Measurements from ENCODE around the gene DOP1A. TPM values are rescaled to one million over a fixed set of nuclear protein-coding genes. Genes with fewer than 3 reads are reported as not detected.
A peak's percentile ranks its signal among the peaks of the same experiment; 100 is the strongest.
"Not testable (repeated sequence)": the region's sequence is repeated elsewhere in the genome, so short reads cannot be mapped to it uniquely, and the experiment has no call there.

DOP1A gene
- total RNA-seq, 2 donors from 2014 or later: 25.9 to 26.7 TPM

DNA sequence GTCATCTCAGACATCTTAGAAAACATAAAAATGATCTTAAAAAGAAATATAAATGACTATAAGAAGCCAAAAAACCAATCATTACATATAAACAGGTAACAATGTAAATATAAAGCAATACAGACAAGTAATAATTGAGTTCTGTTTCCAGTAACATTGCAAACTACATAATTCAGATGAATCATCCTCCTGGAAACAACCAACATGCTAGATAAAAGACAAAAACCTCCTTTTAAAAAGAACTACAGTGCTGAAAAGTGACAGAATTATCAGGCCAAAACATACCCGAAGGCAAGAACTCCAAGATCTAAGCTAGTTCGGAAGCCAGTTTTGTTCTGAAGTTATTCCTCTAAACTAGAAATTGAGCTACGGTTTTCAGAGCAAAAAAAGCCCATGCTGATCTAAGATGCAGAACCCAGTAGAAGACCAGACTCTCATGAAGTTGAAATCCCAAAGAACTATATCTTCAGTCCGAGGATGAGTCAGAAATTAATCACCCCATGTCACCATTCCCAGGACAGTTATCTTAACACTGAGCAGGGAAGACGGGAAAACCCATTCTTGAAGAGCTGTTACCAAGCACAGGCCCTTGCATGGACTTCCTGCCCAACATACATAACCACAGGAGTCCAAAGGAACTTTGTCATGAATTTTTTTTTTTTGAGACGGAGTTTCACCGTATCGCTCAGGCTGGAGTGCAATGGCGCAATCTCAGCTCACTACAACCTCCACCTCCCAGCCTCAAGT is 115.8 kb downstream of the DOP1A start:
- TF ChIP-seq, protein P1, sequence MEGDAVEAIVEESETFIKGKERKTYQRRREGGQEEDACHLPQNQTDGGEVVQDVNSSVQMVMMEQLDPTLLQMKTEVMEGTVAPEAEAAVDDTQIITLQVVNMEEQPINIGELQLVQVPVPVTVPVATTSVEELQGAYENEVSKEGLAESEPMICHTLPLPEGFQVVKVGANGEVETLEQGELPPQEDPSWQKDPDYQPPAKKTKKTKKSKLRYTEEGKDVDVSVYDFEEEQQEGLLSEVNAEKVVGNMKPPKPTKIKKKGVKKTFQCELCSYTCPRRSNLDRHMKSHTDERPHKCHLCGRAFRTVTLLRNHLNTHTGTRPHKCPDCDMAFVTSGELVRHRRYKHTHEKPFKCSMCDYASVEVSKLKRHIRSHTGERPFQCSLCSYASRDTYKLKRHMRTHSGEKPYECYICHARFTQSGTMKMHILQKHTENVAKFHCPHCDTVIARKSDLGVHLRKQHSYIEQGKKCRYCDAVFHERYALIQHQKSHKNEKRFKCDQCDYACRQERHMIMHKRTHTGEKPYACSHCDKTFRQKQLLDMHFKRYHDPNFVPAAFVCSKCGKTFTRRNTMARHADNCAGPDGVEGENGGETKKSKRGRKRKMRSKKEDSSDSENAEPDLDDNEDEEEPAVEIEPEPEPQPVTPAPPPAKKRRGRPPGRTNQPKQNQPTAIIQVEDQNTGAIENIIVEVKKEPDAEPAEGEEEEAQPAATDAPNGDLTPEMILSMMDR (IDR thresholded peaks at IDR 0.05): no peak
- TF ChIP-seq POLR2A (IDR thresholded peaks at IDR 0.05): no peak
- DNase-seq (peak in 1 of 4 donors; percentile 10), ATAC-seq (peak; percentile 33)
- Histone ChIP-seq H3K27me3 (no peaks in the 10 kb centered on the region), H3K9me3 (no peaks in the 10 kb centered on the region), H3K36me3 (replicated peaks in 1 of 2; ENCODE audit: insufficient read depth in 1 of 2, low read depth in 2 of 2) (peaks cover 4 to 21% of the 10 kb centered on the region in 2 donors), H3K4me1 (peaks cover 14% of the 10 kb centered on the region), H3K27ac (no peak overlapping the region), H3K4me3 (no peak overlapping the region)
- intact Hi-C loops (cut with DNase I): no loop called here
- 62 to 70% methylated on average over 9 of the region's 9 CpGs for WGBS, 2 donors

- Histone ChIP-seq H3K9me3 (no peaks in the 10 kb centered on the region), H3K27ac (no peak overlapping the region), H3K4me3 (no peak overlapping the region), H3K4me1 (peaks cover 31% of the 10 kb centered on the region), H3K27me3 (no peaks in the 10 kb centered on the region), H3K36me3 (replicated peaks in 1 of 2; ENCODE audit: insufficient read depth in 1 of 2, low read depth in 2 of 2) (peaks cover 4 to 21% of the 10 kb centered on the region in 2 donors)
- DNase-seq (no peak), ATAC-seq (no peak)
- WGBS, 2 donors: 94 to 100% methylated on average over 2 of the region's 2 CpGs
- intact Hi-C loops (cut with DNase I): no loop called here
- TF ChIP-seq, protein P1 (IDR thresholded peaks at IDR 0.05): no peak
- TF ChIP-seq POLR2A (IDR thresholded peaks at IDR 0.05): no peak
Observed at GRCh38 chr6:83185096-83185495, 117.6 kb downstream of the DOP1A start.

GRCh38 chr6:83188501-83188900 is 121.0 kb downstream of the DOP1A start:
- DNase-seq: no peak
- H3K4me3 ChIP-seq: no peak overlapping the region
- no peak for ATAC-seq
- intact Hi-C loops (cut with DNase I): no loop called here
- 12 to 37% methylated on average over 3 of the region's 3 CpGs for WGBS, 2 donors
- H3K4me1 ChIP-seq: peaks cover 30% of the 10 kb centered on the region
- no peaks in the 10 kb centered on the region for H3K27me3 ChIP-seq
- no peak overlapping the region for H3K27ac ChIP-seq
- H3K36me3 ChIP-seq (replicated peaks in 1 of 2; ENCODE audit: insufficient read depth in 1 of 2, low read depth in 2 of 2): peaks cover 4 to 12% of the 10 kb centered on the region in 2 donors
- no peaks in the 10 kb centered on the region for H3K9me3 ChIP-seq
- no peak for TF ChIP-seq POLR2A (IDR thresholded peaks at IDR 0.05)
- TF ChIP-seq, protein P1 (IDR thresholded peaks at IDR 0.05): no peak

DNA sequence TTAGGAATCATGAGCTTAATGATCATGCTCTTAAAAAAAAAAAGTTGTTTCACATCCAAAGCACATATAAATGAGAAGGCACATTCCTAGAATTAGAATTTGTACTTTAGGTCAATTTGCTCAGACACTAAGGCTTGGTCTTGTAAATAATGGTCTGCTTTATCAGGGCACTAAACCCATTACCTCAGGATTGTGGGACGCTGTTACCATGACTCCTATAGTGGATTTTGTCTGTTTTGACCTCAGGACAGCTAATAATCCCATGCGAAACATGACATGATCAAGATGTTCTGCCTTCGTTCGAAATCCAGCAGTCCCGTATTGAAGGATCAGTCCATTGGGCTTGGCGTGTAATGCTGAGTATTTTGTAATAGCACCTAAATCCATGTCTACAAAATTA is 123.2 kb downstream of the DOP1A start:
- WGBS, 2 donors: 29 to 37% methylated on average over 6 of the region's 6 CpGs
- Histone ChIP-seq H3K4me3 (no peak overlapping the region), H3K27ac (peak overlapping the region in 1 of 4 donors; percentile 0), H3K4me1 (peaks cover 38% of the 10 kb centered on the region), H3K9me3 (no peaks in the 10 kb centered on the region), H3K27me3 (no peaks in the 10 kb centered on the region), H3K36me3 (replicated peaks in 1 of 2; ENCODE audit: insufficient read depth in 1 of 2, low read depth in 2 of 2) (peaks cover 0 to 6% of the 10 kb centered on the region in 2 donors)
- intact Hi-C loops (cut with DNase I): no loop called here
- TF ChIP-seq, protein P1 (IDR thresholded peaks at IDR 0.05): no peak
- TF ChIP-seq POLR2A (IDR thresholded peaks at IDR 0.05): no peak
- ATAC-seq: no peak
- no peak for DNase-seq

- Histone ChIP-seq H3K4me1 (peaks cover 38% of the 10 kb centered on the region), H3K27ac (peak overlapping the region in 2 of 4 donors; percentile 92 to 95), H3K4me3 (peak overlapping the region; percentile 72 to 78)
- ATAC-seq; H3K36me3 ChIP-seq (replicated peaks in 1 of 2; ENCODE audit: insufficient read depth in 1 of 2, low read depth in 2 of 2); DNase-seq; intact Hi-C loops (cut with DNase I); H3K9me3 ChIP-seq; H3K27me3 ChIP-seq: not testable (repeated sequence)
- WGBS, 2 donors: 32 to 48% methylated on average over 18 of the region's 18 CpGs
Observed at GRCh38 chr6:83191974-83192373, 124.5 kb downstream of the DOP1A start.

All from body of pancreas (tissue), 4 donors.